H4 (cell line): ENCODE measurements around the gene IQCF5. TPM values are rescaled to one million over a fixed set of nuclear protein-coding genes. Genes with fewer than 3 reads are reported as not detected.
"Not testable (repeated sequence)": the region's sequence is repeated elsewhere in the genome, so short reads cannot be mapped to it uniquely, and the experiment has no call there.

Experiments
- DNase-seq: peaks from one replicate; pipeline ENCODE4 v3.0.0-alpha.2; 2015; ENCODE audit warnings: low spot score
- total RNA-seq: library from RNA; depleted of rRNA; stranded (reverse); fragments of >200 nt; shearing (Covaris generic); gene quantifications from 2 replicates; pipeline ENCODE4 v1.2.3, GENCODE V29; 2014; rRNA removed

IQCF5 gene
- not detected in 2 replicates for total RNA-seq

GRCh38 chr3:51875501-51875900 is at the start of gene IQCF5:
Gene IQCF5 (minus strand): TSS chr3:51875601. CDS start chr3:51875531, 70 bp downstream.
- DNase-seq, result no peak

DNA sequence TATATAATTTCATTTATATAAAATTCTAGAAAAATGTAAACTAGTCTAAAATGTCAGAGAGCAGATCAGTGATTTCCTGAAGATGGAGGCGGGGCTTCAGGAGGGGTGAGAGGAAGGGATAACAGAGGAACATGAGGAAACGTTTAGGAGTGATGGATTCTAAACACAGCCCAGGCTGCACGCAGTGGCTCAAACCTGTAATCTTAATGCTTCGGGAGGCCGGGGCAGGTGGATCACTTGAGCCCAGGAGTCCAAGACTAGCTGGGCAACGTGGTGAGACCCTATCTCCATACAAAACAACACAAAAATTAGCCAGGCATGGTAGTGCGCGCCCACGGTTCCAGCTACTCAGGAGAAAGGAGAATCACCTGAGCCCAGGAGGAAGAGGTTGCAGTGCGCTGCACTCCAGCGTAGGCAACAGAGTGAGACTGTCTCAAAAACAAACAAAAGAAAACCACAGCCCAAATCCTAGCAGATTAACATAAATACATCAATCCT is 45.7 kb upstream of the IQCF5 start:
- no peak for DNase-seq

GRCh38 chr3:51916418-51916817 is 41.0 kb upstream of the IQCF5 start:
- DNase-seq, result no peak

GRCh38 chr3:51908026-51908425 is 32.6 kb upstream of the IQCF5 start:
- DNase-seq, result no peak

- DNase-seq, result no peak
Measured at GRCh38 chr3:51904034-51904823, 28.8 kb upstream of the IQCF5 start.

DNA sequence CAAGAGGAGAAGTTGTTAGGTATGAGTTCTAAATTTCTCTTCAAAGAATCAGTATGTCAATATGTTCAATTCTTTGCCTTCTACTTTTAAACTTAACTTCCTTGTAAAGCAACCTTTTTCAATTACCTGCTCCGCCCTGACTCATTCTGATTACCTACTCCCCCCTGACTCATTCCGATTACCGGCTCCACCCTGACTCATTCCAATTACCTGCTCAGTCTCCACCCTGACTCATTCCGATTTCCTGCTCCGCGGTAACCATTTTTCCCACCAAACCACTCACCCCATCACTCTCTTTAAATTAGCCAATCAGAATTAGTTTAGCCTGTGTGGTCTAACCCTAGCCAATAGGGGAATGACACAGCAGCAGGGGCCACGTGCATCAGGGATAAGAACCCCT is 27.0 kb upstream of the IQCF5 start:
- peak; percentile 37 for DNase-seq

- DNase-seq, result not testable (repeated sequence)
Measured at GRCh38 chr3:51900043-51900442, 24.6 kb upstream of the IQCF5 start.

DNA sequence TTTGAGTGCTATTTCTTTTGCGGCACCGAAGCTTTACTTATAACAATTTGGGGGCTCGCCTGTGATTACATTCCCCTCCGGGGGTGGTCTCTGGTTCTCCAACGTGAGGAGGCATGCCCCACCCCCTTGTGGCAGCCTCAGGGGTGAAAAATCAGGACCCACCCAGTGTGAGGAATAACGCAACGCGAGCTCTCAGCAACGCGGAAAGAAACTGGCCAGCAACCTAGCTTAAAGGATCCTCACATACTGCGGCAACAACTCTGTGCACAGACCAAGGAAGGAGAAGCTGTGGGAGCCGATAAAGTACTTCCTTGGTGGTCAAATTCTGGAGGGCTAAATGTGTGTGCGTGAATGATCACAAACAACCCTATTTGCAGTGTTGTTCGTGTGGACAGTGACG is 22.0 kb upstream of the IQCF5 start:
- DNase-seq, result no peak

GRCh38 chr3:51896607-51897305 is 21.4 kb upstream of the IQCF5 start:
- no peak for DNase-seq

GRCh38 chr3:51894939-51895338 is 19.5 kb upstream of the IQCF5 start:
- no peak for DNase-seq

- no peak for DNase-seq
Measured at GRCh38 chr3:51894391-51894790, 19.0 kb upstream of the IQCF5 start.

DNA sequence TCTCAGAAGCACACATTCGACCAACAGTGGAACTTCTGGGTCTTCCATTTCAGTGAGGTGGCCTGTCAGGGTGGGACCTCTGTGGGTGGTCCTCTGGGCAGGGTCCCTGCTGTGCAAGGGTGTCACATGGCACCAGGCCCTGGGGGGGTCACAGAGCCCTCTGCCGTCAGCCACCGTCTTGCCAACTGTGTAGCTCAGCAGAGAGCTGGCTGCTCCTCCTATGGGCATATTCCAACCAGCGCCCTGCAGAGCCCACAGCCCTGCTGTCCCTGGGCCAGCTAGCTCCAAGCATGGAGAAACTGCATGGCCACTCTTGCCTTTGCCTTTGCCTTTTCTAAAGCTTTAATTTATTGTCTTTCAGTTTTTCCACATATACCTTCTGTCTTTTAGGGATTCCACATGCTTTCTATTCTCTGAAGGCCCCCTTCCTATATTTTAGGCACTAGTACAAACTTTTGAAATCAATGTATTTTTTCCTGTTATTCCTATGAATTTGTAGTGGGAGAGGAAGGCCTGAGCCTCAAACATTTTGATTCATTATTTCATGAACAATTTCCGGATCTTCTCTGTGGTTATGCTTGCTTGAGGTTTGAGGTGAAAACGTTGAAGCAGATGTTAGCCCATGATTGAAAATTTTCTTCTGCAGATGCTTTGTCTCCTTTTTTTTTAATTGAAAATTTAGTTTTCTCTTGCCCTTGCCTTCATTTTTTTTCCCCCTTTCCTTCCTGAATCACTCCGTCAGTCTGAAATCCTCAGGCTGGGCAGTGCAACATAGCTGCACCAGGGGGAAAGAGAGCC is 16.0 kb upstream of the IQCF5 start:
- no peak for DNase-seq

- no peak for DNase-seq
Measured at GRCh38 chr3:51888463-51889105, 13.2 kb upstream of the IQCF5 start.

- no peak for DNase-seq
Measured at GRCh38 chr3:51887620-51888019, 12.2 kb upstream of the IQCF5 start.

DNA sequence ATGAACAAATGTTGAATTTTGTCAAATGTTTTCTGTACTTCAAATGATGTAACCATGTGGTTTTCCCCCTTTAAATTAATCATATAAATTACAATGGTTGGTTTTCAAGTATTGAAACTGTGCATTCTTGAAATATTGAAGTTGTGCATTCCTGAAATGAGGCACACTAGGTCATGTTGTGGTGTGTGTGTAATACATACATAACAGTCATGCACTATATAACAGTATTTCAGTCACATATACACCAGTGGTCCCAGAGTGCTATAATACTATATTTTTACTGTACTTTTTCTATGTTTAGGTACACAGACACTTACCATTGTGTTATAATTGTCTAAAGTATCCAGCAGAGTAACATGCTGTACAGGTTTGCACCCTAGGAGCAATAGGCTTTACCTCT is 11.0 kb upstream of the IQCF5 start:
- no peak for DNase-seq

GRCh38 chr3:51879937-51880336 is 4.5 kb upstream of the IQCF5 start:
- DNase-seq, result no peak

DNA sequence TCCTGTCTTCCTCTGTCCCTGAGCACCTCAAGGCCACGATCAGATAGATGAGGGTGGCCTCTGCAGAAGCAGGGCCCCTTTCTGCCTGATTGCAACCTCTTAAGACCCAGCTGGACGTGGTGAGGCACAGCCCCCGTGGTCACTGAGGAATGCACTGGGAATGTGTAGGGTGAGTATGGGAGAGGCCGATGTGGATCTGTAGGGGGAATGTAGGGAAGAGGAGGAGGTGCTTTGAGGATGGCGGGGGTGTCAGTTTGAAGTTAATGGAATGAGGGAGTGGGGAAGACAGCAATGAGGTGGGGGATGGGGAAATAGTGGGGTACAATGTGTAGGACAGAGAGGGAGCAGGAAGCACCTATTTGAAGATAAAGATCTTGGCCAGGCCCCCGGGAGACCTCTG is 785 bp upstream of the IQCF5 start:
- DNase-seq, result no peak

GRCh38 chr3:51874889-51875288 is 512 bp downstream of the IQCF5 start:
- no peak for DNase-seq

DNA sequence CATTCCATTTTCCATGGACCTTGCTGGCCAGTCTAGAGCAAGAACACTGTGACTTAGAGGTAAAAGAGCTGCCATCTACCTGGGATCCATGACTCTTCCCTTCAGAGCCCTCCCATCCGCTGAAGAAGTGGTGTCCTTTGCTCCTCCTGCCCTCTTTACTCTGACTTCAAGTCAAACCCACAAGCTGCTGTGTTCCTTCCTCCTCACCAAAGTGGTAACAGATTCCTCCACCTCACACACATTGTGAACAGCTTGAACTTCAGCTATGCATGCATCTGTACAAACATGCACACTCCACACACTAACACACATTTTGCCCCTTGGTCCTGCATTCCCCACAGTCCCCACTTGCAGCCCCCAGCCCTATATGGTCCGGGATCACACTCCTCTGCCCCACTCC is 990 bp downstream of the IQCF5 start:
- DNase-seq, result no peak

DNA sequence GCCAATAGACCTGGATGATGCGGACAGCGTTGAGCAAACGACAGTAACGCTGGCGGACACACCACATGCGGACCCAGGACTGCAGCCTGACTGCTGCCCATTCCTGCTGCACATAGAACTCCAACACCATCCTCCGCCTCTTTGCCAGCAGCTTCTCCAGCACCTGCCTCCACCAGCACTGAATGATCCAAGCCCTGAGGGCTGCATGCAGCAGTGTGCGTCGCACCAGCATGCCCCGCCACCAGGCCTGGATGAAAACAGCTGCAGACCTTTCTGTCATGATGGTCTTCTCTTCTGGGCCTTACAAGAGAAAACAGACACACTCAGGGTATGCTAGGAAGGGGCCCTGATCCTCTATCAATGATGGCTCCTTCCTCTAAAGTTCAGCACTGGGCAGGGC is 1.5 kb downstream of the IQCF5 start:
- no peak for DNase-seq

- DNase-seq, result no peak
Measured at GRCh38 chr3:51873253-51873766, 2.1 kb downstream of the IQCF5 start.

DNA sequence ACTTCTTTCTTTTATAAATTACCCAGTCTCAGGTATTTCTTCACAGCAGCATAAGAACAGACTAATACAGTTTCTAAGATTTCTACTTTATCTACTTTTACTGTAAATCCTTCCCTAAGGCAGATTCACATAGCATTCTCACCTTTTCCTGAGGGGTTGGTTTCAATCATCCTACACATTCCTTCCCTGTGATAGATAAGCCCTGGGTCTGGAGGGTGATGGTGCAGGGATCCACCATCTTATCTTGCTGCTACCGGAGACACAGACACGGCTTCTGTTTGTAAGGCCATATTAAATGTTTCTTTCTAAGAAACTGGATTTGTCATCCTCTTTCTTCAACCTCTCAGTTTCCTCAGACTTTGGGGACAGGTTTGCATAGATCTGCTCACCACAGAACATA is 6.1 kb downstream of the IQCF5 start:
- no peak for DNase-seq
